HCT116 (cell line): ENCODE results near the gene THADA. TPM values are rescaled to one million over a fixed set of nuclear protein-coding genes. Genes with fewer than 3 reads are reported as not detected.

ENCODE experiments used
- ATAC-seq: fragments of 200-7000 bp; cut with Tn5 transposase; 2 replicates; pipeline ENCODE4 v1.9.1; 2020; ENCODE audit warnings: mild to moderate bottlenecking, moderate library complexity
- BruUV-seq: library from RNA; stranded (reverse); fragments of 400-500 nt; replicated peaks from 2 replicates; lab custom pipeline; 2021; lab: Mats Ljungman, UMichigan
- CTCF ChIA-PET: fragments of 300-600 bp; sonication (Branson Sonifier 250); formaldehyde crosslinking; loops from one replicate; lab custom pipeline; 2021; ENCODE audit warnings: antibody characterized with exemption; lab: Charles Lee
- POLR2A ChIA-PET: fragments of 300-600, 350-600 bp; sonication (Branson Sonifier 250); formaldehyde crosslinking; loops from one replicate; lab custom pipeline; 2021; ENCODE audit warnings: antibody characterized with exemption; lab: Charles Lee
- RAD21 ChIA-PET, 2 experiments: fragments of 300-600 bp; sonication (Branson Sonifier 250); formaldehyde crosslinking; loops; one replicate each; lab custom pipeline; 2023; ENCODE audit warnings: low total read pairs in 2 of 2; ENCODE audit not compliant: uncharacterized antibody in 2 of 2, unreplicated experiment in 2 of 2, low non-redundant PET in 1 of 2; lab: Charles Lee
- DNase-seq: peaks from one replicate; pipeline ENCODE4 v3.0.0-alpha.2; 2010; ENCODE audit warnings: low read depth, low spot score
- H2AFZ ChIP-seq: fragments of 200-600 bp; shearing (Covaris generic), sonication (generic); 2 replicates; pipeline ENCODE4 v1.6.1; 2017; ENCODE audit warnings: low read depth, mixed run types, mixed read lengths, antibody characterized with exemption, low read length; ENCODE audit not compliant: poor library complexity, severe bottlenecking
- H3K27ac ChIP-seq: 2 replicates; pipeline ENCODE4 v1.5.1; 2012; ENCODE audit warnings: low read depth, low read length
- H3K27me3 ChIP-seq: fragments of 200-600 bp; sonication (generic); 2 replicates; pipeline ENCODE4 v1.6.1; 2016; ENCODE audit warnings: mixed run types, low read length, mixed read lengths; ENCODE audit not compliant: insufficient read depth
- H3K36me3 ChIP-seq, 2 experiments: fragments of 200-500 bp in 1 of 2; fragments of 200-600 bp in 1 of 2; sonication (Bioruptor generic) in 1 of 2; sonication (generic) in 1 of 2; 2 replicates each; pipeline versions ENCODE4 v1.5.1 to v1.6.1; 2014 to 2016; ENCODE audit warnings: low read length in 2 of 2, inconsistent platforms in 1 of 2, mixed read lengths in 1 of 2, mixed run types in 1 of 2; ENCODE audit not compliant: insufficient read depth in 2 of 2, control insufficient read depth in 1 of 2
- H3K4me1 ChIP-seq, 2 experiments: fragments of 200-600 bp in 1 of 2; sonication (generic) in 1 of 2; 2 replicates each; pipeline versions ENCODE4 v1.5.1 to v1.6.1; 2012 to 2017; ENCODE audit warnings: low read length in 2 of 2, inconsistent platforms in 1 of 2, mild to moderate bottlenecking in 1 of 2, mixed read lengths in 1 of 2, mixed run types in 1 of 2, moderate library complexity in 1 of 2; ENCODE audit not compliant: insufficient read depth in 2 of 2, control insufficient read depth in 1 of 2
- H3K4me2 ChIP-seq: fragments of 200-600 bp; sonication (generic); 2 replicates; pipeline ENCODE4 v1.6.1; 2017; ENCODE audit warnings: mixed run types, low read length, mixed read lengths
- H3K4me3 ChIP-seq, 2 experiments: fragments of 200-600 bp in 1 of 2; sonication (generic) in 1 of 2; replicated peaks in 1 of 2; 2 replicates each; pipeline ENCODE4 v1.5.1; 2011 to 2016; ENCODE audit warnings: low read length in 2 of 2, control low read depth in 1 of 2, low read depth in 1 of 2, mild to moderate bottlenecking in 1 of 2, mixed read lengths in 1 of 2, mixed run types in 1 of 2
- H3K79me2 ChIP-seq: fragments of 200-600 bp; sonication (generic); 2 replicates; pipeline ENCODE4 v1.6.1; 2017; ENCODE audit warnings: mild to moderate bottlenecking, mixed run types, low read length, moderate library complexity, mixed read lengths; ENCODE audit not compliant: insufficient read depth
- H3K9ac ChIP-seq: fragments of 200-600 bp; sonication (generic); 2 replicates; pipeline ENCODE4 v1.6.1; 2016; ENCODE audit warnings: low read length, mixed read lengths
- H3K9me2 ChIP-seq: fragments of 200-600 bp; sonication (generic), shearing (Covaris generic); 2 replicates; pipeline ENCODE4 v1.6.1; 2017; ENCODE audit warnings: mixed run types, mild to moderate bottlenecking, moderate library complexity; ENCODE audit not compliant: insufficient read depth
- H3K9me3 ChIP-seq, 2 experiments: fragments of 200-500 bp in 1 of 2; fragments of 200-600 bp in 1 of 2; sonication (Bioruptor generic) in 1 of 2; sonication (generic) in 1 of 2; 2 replicates each; pipeline ENCODE4 v1.6.1; 2014 to 2017; ENCODE audit warnings: low read length in 2 of 2, mixed read lengths in 2 of 2, inconsistent platforms in 1 of 2, low read depth in 1 of 2, mild to moderate bottlenecking in 1 of 2, mixed run types in 1 of 2, moderate library complexity in 1 of 2; ENCODE audit not compliant: control insufficient read depth in 1 of 2, insufficient read depth in 1 of 2
- H4K20me1 ChIP-seq: fragments of 200-600 bp; sonication (generic), shearing (Covaris generic); 2 replicates; pipeline ENCODE4 v1.6.1; 2017; ENCODE audit warnings: mixed run types, mild to moderate bottlenecking, moderate library complexity; ENCODE audit not compliant: insufficient read depth
- CEBPB ChIP-seq: IDR thresholded peaks from 2 replicates; pipeline ENCODE4 v1.6.1; 2012; ENCODE audit warnings: low read depth
- ELF1 ChIP-seq: IDR thresholded peaks from 2 replicates; pipeline ENCODE4 v1.6.1; 2012; ENCODE audit warnings: low read depth, borderline replicate concordance
- JUND ChIP-seq: IDR thresholded peaks from 2 replicates; pipeline ENCODE4 v1.6.1; 2012
- POLR2AphosphoS5 ChIP-seq: IDR thresholded peaks from 2 replicates; pipeline ENCODE4 v1.6.1; 2011; ENCODE audit warnings: mild to moderate bottlenecking, low read depth, low read length, moderate library complexity
- SP1 ChIP-seq: IDR thresholded peaks from 2 replicates; pipeline ENCODE4 v1.6.1; 2012; ENCODE audit warnings: low read depth
- SRF ChIP-seq: IDR thresholded peaks from 2 replicates; pipeline ENCODE4 v1.6.1; 2012; ENCODE audit warnings: low read depth
- YY1 ChIP-seq: IDR thresholded peaks from 2 replicates; pipeline ENCODE4 v1.6.1; 2011; ENCODE audit warnings: low read length, low read depth, moderate library complexity, mild to moderate bottlenecking; ENCODE audit not compliant: insufficient replicate concordance; ENCODE audit errors: extremely low read depth
- ZFX ChIP-seq: fragments of 450-650 bp; IDR thresholded peaks from 2 replicates; pipeline ENCODE4 v1.6.1; 2017
- intact Hi-C: fragments of 100-400 bp; cut with micrococcal nuclease; formaldehyde crosslinking; loops from 2 replicates; pipeline ENCODE4 v1.10.0; 2022
- total RNA-seq: library from RNA; stranded (reverse); gene quantifications from one replicate; pipeline ENCODE4 v1.2.1, GENCODE V29; 2021; ENCODE audit not compliant: unreplicated experiment
- TF ChIP-seq, protein P1 (sequence below): IDR thresholded peaks from 2 replicates; pipeline ENCODE4 v1.6.1; 2012; ENCODE audit warnings: low read depth

THADA gene
- total RNA-seq, 1 experiment from 2014 or later: 30.7 TPM

GRCh38 chr2:43250015-43250414 lies 345.8 kb downstream of the THADA start:
- no peaks in the 10 kb centered on the region for H3K79me2 ChIP-seq
- DNase-seq (no peak), ATAC-seq (no peak)
- ChIA-PET POLR2A (no interaction called here), CTCF (interaction anchor here (0.5 to 1.1 kb wide), 2 partner anchors 21 to 234 kb away, joined by 4 to 5 read pairs; no protein-coding TSS in a partner anchor), RAD21 (no interaction called here)
- H3K9me3 ChIP-seq: no peaks in the 10 kb centered on the region
- H4K20me1 ChIP-seq: no peaks in the 10 kb centered on the region
- H3K4me2 ChIP-seq: no peak overlapping the region
- no peak overlapping the region for H3K9ac ChIP-seq
- no peaks in the 10 kb centered on the region for H3K9me2 ChIP-seq
- peaks cover 7 to 13% of the 10 kb centered on the region in 2 experiments for H3K4me1 ChIP-seq
- H3K36me3 ChIP-seq: no peaks in the 10 kb centered on the region
- intact Hi-C loops: no loop called here
- H3K27me3 ChIP-seq: no peaks in the 10 kb centered on the region
- TF ChIP-seq YY1 (no peak), POLR2AphosphoS5 (no peak), ZFX (no peak), JUND (no peak), SP1 (no peak), ELF1 (no peak)
- BruUV-seq: no TSS peak
- no peak overlapping the region for H3K4me3 ChIP-seq
- H2AFZ ChIP-seq: no peak overlapping the region
- H3K27ac ChIP-seq: no peak overlapping the region

DNA sequence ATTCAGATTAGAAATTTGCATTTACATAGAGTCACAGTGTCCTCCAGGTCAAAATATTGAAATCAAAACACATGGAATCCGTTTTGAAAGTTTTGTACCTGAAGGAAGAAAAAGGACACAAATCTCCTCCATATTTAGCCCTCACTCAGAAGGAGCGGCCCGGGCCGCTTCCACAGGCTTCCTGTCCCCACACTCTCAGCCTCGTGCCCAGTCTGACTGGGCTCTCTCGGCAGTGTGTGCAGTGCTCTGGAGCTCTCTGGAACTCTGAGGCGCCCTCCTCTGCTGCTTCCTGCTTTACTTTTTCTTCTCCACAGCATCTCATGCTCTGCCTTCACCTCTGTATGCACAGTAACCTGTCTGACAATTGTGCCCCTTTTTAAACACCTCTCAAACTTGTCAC lies 347.2 kb downstream of the THADA start:
- TF ChIP-seq, protein P1, sequence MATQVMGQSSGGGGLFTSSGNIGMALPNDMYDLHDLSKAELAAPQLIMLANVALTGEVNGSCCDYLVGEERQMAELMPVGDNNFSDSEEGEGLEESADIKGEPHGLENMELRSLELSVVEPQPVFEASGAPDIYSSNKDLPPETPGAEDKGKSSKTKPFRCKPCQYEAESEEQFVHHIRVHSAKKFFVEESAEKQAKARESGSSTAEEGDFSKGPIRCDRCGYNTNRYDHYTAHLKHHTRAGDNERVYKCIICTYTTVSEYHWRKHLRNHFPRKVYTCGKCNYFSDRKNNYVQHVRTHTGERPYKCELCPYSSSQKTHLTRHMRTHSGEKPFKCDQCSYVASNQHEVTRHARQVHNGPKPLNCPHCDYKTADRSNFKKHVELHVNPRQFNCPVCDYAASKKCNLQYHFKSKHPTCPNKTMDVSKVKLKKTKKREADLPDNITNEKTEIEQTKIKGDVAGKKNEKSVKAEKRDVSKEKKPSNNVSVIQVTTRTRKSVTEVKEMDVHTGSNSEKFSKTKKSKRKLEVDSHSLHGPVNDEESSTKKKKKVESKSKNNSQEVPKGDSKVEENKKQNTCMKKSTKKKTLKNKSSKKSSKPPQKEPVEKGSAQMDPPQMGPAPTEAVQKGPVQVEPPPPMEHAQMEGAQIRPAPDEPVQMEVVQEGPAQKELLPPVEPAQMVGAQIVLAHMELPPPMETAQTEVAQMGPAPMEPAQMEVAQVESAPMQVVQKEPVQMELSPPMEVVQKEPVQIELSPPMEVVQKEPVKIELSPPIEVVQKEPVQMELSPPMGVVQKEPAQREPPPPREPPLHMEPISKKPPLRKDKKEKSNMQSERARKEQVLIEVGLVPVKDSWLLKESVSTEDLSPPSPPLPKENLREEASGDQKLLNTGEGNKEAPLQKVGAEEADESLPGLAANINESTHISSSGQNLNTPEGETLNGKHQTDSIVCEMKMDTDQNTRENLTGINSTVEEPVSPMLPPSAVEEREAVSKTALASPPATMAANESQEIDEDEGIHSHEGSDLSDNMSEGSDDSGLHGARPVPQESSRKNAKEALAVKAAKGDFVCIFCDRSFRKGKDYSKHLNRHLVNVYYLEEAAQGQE: no peak
- TF ChIP-seq SRF (no peak), CEBPB (no peak)
- TF ChIP-seq, all 23 proteins: peak for 0
- intact Hi-C loops: no loop called here
- Histone ChIP-seq H3K36me3 (no peaks in the 10 kb centered on the region), H3K27me3 (no peaks in the 10 kb centered on the region), H3K9ac (no peak overlapping the region), H3K4me2 (no peak overlapping the region), H3K4me3 (no peak overlapping the region), H2AFZ (no peak overlapping the region), H3K79me2 (no peaks in the 10 kb centered on the region), H3K4me1 (peaks cover 5 to 7% of the 10 kb centered on the region in 2 experiments; a peak in 3 of 4 replicates), H3K27ac (no peak overlapping the region), H3K9me3 (no peaks in the 10 kb centered on the region), H3K9me2 (no peaks in the 10 kb centered on the region), H4K20me1 (no peaks in the 10 kb centered on the region)
- ChIA-PET RAD21 (no interaction called here), POLR2A (no interaction called here), CTCF (interaction anchor here (0.8 kb wide), 1 partner anchor 8 kb away, joined by 3 read pairs; no protein-coding TSS in a partner anchor)
- BruUV-seq: no TSS peak
- DNase-seq (no peak), ATAC-seq (no peak)
